ENCODE measurements around the gene PLEKHA3.

PLEKHA3 gene

GRCh38 chr2:178478439-178479274 lies 1.6 kb upstream of the PLEKHA3 start, which contains the start of gene FKBP7:
Gene FKBP7, minus strand, starts transcription at chr2:178478600. Its CDS starts 101 bp downstream, at chr2:178478499.
- H3K4me1 ChIP-seq (ENCODE audit: control insufficient read depth, insufficient read depth, low read length) = peaks cover 17% of the 10 kb centered on the region
- H3K27ac ChIP-seq (ENCODE audit: insufficient read depth, low read depth, low read length, poor library complexity, severe bottlenecking) = peak within 1 kb of the TSS; percentile 92
- peaks cover 8% of the 10 kb centered on the region for H3K27me3 ChIP-seq (ENCODE audit: control insufficient read depth, insufficient read depth, low read length, poor library complexity, severe bottlenecking)
- H3K36me3 ChIP-seq (ENCODE audit: control insufficient read depth, insufficient read depth, low read length) = no peaks in the 10 kb centered on the region
- H3K4me3 ChIP-seq (ENCODE audit: insufficient read depth, low read depth, low read length) = peak within 1 kb of the TSS; percentile 81
- H3K9me3 ChIP-seq (ENCODE audit: control insufficient read depth, low read length) = no peaks in the 10 kb centered on the region
- whole genome bisulfite sequencing, 2 experiments = 1 to 2% methylated on average over 56 of the region's 56 CpGs

- peak overlapping the region; percentile 81 for H3K4me3 ChIP-seq (ENCODE audit: insufficient read depth, low read depth, low read length)
Measured at GRCh38 chr2:178479275-178479616, 1.0 kb upstream of the PLEKHA3 start.

DNA sequence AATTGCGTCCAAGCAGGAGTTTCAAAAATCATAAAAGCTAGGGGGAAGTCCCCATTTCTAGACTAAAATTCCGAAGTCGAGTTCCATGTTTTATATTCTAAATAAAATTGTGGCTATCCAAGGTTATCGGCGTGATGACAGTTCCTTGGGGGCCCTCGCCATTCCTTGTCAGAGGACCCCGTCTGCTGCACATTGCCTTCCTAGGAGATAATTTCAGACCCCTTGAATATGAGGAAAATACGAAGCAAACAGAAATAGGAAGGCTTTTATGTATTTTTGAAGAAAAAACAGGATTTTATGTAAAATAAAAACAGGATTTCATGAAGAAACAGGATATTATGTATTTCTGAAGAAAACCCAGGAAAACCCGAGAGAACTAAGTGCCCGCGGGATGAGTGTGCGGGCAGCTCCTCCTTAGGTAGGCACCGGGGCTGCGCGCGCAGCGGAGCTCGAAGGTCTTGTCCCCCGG lies 465 bp upstream of the PLEKHA3 start:
- H3K27me3 ChIP-seq (ENCODE audit: control insufficient read depth, insufficient read depth, low read length, poor library complexity, severe bottlenecking) = peaks cover 8% of the 10 kb centered on the region
- no peaks in the 10 kb centered on the region for H3K9me3 ChIP-seq (ENCODE audit: control insufficient read depth, low read length)
- peak overlapping the region; percentile 68 for H3K4me3 ChIP-seq (ENCODE audit: insufficient read depth, low read depth, low read length)
- H3K36me3 ChIP-seq (ENCODE audit: control insufficient read depth, insufficient read depth, low read length) = no peaks in the 10 kb centered on the region
- 33 to 34% methylated on average over 19 of the region's 19 CpGs for WGBS, 2 experiments
- peak overlapping the region; percentile 60 for H3K27ac ChIP-seq (ENCODE audit: insufficient read depth, low read depth, low read length, poor library complexity, severe bottlenecking)
- H3K4me1 ChIP-seq (ENCODE audit: control insufficient read depth, insufficient read depth, low read length) = peaks cover 17% of the 10 kb centered on the region

More at GRCh38 chr2:178479275-178479616, 1.0 kb upstream of the PLEKHA3 start:
- H3K9me3 ChIP-seq (ENCODE audit: control insufficient read depth, low read length) = no peaks in the 10 kb centered on the region
- H3K36me3 ChIP-seq (ENCODE audit: control insufficient read depth, insufficient read depth, low read length) = no peaks in the 10 kb centered on the region
- H3K27ac ChIP-seq (ENCODE audit: insufficient read depth, low read depth, low read length, poor library complexity, severe bottlenecking) = peak overlapping the region; percentile 92
- WGBS, 2 experiments = 67 to 70% methylated on average over 4 of the region's 4 CpGs
- H3K27me3 ChIP-seq (ENCODE audit: control insufficient read depth, insufficient read depth, low read length, poor library complexity, severe bottlenecking) = peaks cover 8% of the 10 kb centered on the region
- H3K4me1 ChIP-seq (ENCODE audit: control insufficient read depth, insufficient read depth, low read length) = peaks cover 17% of the 10 kb centered on the region

DNA sequence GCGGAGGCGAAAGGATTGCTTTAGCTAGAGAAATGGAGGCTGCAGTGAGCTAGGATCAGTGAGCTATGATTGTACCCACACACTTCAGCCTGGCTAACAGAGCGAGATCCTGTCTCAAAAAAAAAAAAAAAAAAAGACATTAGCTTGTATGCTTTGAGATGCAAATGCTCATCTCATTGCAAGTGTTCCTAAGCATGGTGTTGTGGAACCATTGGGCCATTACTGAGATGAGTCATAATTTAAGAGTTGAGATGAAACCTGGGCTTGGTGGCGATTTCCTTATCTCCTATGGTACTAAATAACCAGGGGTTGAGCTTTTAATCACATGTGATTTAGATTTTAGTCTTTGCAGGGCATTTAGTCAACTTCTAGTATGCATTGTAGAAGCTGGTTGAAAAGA lies 2.2 kb downstream of the PLEKHA3 start:
- peaks cover 8% of the 10 kb centered on the region for H3K27me3 ChIP-seq (ENCODE audit: control insufficient read depth, insufficient read depth, low read length, poor library complexity, severe bottlenecking)
- H3K4me1 ChIP-seq (ENCODE audit: control insufficient read depth, insufficient read depth, low read length) = peaks cover 13% of the 10 kb centered on the region
- no peak overlapping the region for H3K27ac ChIP-seq (ENCODE audit: insufficient read depth, low read depth, low read length, poor library complexity, severe bottlenecking)
- no peaks in the 10 kb centered on the region for H3K36me3 ChIP-seq (ENCODE audit: control insufficient read depth, insufficient read depth, low read length)
- no peaks in the 10 kb centered on the region for H3K9me3 ChIP-seq (ENCODE audit: control insufficient read depth, low read length)
- H3K4me3 ChIP-seq (ENCODE audit: insufficient read depth, low read depth, low read length) = no peak overlapping the region
- WGBS, 2 experiments = 88 to 89% methylated on average over 4 of the region's 4 CpGs

DNA sequence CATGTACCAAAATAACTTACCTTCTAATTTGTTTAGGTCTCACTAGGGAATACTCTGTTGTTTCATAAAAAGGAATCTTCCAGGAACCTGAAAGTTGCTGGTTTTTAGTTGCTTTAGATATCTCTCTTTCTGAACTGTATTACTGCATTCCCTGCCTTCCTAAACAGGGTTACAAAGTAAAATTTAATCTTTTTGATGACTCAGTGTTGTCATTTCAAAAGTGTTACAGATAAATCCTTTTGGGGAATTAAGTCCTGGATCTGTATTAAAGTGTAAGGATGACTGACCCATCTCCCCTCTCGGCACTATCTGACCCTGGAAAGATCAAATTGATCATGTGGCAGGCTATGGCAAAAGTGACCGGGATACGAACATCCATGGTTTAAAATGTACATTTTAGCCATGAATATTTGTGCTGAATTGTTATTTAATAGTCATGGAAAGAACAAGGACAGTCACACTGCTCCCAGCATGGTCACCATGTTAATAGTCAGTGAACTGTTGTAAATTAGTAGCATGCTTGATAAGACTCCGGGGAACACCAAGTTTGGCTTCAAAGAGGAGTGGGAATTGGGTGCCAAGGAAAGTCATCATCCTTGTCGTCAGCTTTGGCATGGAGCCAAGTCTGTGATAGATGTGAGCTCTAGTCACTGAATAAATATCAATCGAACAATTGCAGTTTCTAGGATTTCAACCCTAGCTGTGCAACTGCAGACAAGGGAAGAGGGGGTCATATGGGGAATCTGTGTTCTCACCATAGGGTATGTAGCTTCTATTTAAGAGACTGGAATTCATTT lies 4.2 kb downstream of the PLEKHA3 start:
- H3K4me1 ChIP-seq (ENCODE audit: control insufficient read depth, insufficient read depth, low read length) = peaks cover 13% of the 10 kb centered on the region
- no peak overlapping the region for H3K4me3 ChIP-seq (ENCODE audit: insufficient read depth, low read depth, low read length)
- WGBS, 2 experiments = 93% methylated on average over 6 of the region's 6 CpGs
- H3K9me3 ChIP-seq (ENCODE audit: control insufficient read depth, low read length) = no peaks in the 10 kb centered on the region
- H3K27ac ChIP-seq (ENCODE audit: insufficient read depth, low read depth, low read length, poor library complexity, severe bottlenecking) = no peak overlapping the region
- H3K36me3 ChIP-seq (ENCODE audit: control insufficient read depth, insufficient read depth, low read length) = no peaks in the 10 kb centered on the region
- H3K27me3 ChIP-seq (ENCODE audit: control insufficient read depth, insufficient read depth, low read length, poor library complexity, severe bottlenecking) = peaks cover 2% of the 10 kb centered on the region

- Histone ChIP-seq H3K4me3 (ENCODE audit: insufficient read depth, low read depth, low read length) (no peak overlapping the region), H3K36me3 (ENCODE audit: control insufficient read depth, insufficient read depth, low read length) (no peaks in the 10 kb centered on the region), H3K9me3 (ENCODE audit: control insufficient read depth, low read length) (no peaks in the 10 kb centered on the region), H3K4me1 (ENCODE audit: control insufficient read depth, insufficient read depth, low read length) (peaks cover 13% of the 10 kb centered on the region), H3K27ac (ENCODE audit: insufficient read depth, low read depth, low read length, poor library complexity, severe bottlenecking) (no peak overlapping the region), H3K27me3 (ENCODE audit: control insufficient read depth, insufficient read depth, low read length, poor library complexity, severe bottlenecking) (no peaks in the 10 kb centered on the region)
- WGBS, 2 experiments = 94 to 98% methylated on average over 3 of the region's 3 CpGs
Measured at GRCh38 chr2:178485356-178485755, 5.1 kb downstream of the PLEKHA3 start.

- Histone ChIP-seq H3K4me1 (ENCODE audit: control insufficient read depth, insufficient read depth, low read length) (no peaks in the 10 kb centered on the region), H3K36me3 (ENCODE audit: control insufficient read depth, insufficient read depth, low read length) (peaks cover 4% of the 10 kb centered on the region), H3K27ac (ENCODE audit: insufficient read depth, low read depth, low read length, poor library complexity, severe bottlenecking) (no peak overlapping the region), H3K4me3 (ENCODE audit: insufficient read depth, low read depth, low read length) (no peak overlapping the region), H3K9me3 (ENCODE audit: control insufficient read depth, low read length) (no peaks in the 10 kb centered on the region), H3K27me3 (ENCODE audit: control insufficient read depth, insufficient read depth, low read length, poor library complexity, severe bottlenecking) (no peaks in the 10 kb centered on the region)
- WGBS, 2 experiments = 94 to 95% methylated on average over 6 of the region's 6 CpGs
Measured at GRCh38 chr2:178491612-178492011, 11.4 kb downstream of the PLEKHA3 start.

DNA sequence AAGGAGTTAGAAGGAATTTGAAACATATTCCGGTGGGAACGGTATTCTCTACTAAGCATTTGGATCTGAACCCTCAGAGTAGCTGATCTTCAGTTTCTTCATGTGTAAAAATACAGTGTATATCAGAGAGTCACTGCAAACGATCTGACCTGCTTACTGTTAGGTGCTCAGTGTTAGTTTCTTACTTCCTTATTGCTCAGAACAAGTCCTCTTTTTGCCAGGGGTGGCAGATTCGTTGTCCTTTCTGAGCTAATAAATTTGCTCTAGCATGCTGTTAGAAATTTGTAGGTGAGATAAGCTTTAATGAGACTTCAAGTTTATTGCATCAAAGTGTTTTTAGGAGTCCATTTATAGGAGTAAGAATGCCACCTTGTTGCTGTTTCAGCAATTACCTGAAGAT lies 15.8 kb downstream of the PLEKHA3 start:
- H3K27ac ChIP-seq (ENCODE audit: insufficient read depth, low read depth, low read length, poor library complexity, severe bottlenecking) = no peak overlapping the region
- H3K27me3 ChIP-seq (ENCODE audit: control insufficient read depth, insufficient read depth, low read length, poor library complexity, severe bottlenecking) = no peaks in the 10 kb centered on the region
- H3K9me3 ChIP-seq (ENCODE audit: control insufficient read depth, low read length) = no peaks in the 10 kb centered on the region
- no peak overlapping the region for H3K4me3 ChIP-seq (ENCODE audit: insufficient read depth, low read depth, low read length)
- 95 to 98% methylated on average over 4 of the region's 4 CpGs for WGBS, 2 experiments
- H3K4me1 ChIP-seq (ENCODE audit: control insufficient read depth, insufficient read depth, low read length) = no peaks in the 10 kb centered on the region
- peaks cover 9% of the 10 kb centered on the region for H3K36me3 ChIP-seq (ENCODE audit: control insufficient read depth, insufficient read depth, low read length)

DNA sequence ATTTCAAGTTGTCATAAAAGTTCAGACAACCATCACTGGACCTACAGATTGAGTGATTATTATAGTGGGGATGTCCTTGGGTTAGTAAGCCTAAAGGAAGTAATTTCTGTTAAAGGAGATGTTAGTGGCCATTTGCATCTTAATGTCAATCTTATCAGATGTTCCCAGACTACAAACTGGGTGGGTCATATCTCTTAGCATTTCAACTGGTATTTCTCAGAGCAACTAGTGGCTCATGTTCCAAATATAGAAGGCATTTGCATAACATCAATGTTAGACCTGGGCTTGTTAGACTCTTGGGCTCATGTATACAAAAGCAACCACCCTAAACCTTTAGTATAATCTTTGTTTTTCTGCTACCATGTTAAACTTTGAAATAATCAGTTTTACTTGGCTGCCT lies 17.9 kb downstream of the PLEKHA3 start:
- H3K4me1 ChIP-seq (ENCODE audit: control insufficient read depth, insufficient read depth, low read length) = no peaks in the 10 kb centered on the region
- peaks cover 18% of the 10 kb centered on the region for H3K36me3 ChIP-seq (ENCODE audit: control insufficient read depth, insufficient read depth, low read length)
- H3K27ac ChIP-seq (ENCODE audit: insufficient read depth, low read depth, low read length, poor library complexity, severe bottlenecking) = no peak overlapping the region
- no peaks in the 10 kb centered on the region for H3K27me3 ChIP-seq (ENCODE audit: control insufficient read depth, insufficient read depth, low read length, poor library complexity, severe bottlenecking)
- no peaks in the 10 kb centered on the region for H3K9me3 ChIP-seq (ENCODE audit: control insufficient read depth, low read length)
- no peak overlapping the region for H3K4me3 ChIP-seq (ENCODE audit: insufficient read depth, low read depth, low read length)

DNA sequence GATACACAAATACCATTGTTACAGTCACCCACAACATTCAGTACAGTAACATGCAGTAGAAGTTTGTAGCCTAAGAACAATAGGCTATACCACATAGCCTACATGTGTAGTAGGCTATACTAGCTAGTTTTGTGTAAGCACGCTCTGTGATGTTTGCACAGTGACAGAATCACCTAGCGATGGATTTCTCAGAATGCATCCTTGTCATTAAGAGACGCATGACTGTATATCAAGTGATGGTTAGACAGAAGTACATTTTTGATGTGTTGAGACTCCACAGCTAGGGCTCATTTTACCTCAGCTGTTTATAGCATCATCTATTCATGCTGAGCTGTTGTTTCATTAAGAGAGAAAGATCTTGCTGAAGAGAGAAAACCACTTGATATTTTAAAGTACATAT lies 19.4 kb downstream of the PLEKHA3 start:
- Histone ChIP-seq H3K4me1 (ENCODE audit: control insufficient read depth, insufficient read depth, low read length) (no peaks in the 10 kb centered on the region), H3K27ac (ENCODE audit: insufficient read depth, low read depth, low read length, poor library complexity, severe bottlenecking) (no peak overlapping the region), H3K36me3 (ENCODE audit: control insufficient read depth, insufficient read depth, low read length) (peaks cover 17% of the 10 kb centered on the region), H3K4me3 (ENCODE audit: insufficient read depth, low read depth, low read length) (no peak overlapping the region), H3K27me3 (ENCODE audit: control insufficient read depth, insufficient read depth, low read length, poor library complexity, severe bottlenecking) (no peaks in the 10 kb centered on the region), H3K9me3 (ENCODE audit: control insufficient read depth, low read length) (no peaks in the 10 kb centered on the region)
- WGBS, 2 experiments = 98% methylated on average over 3 of the region's 3 CpGs
